HEK293T (cell line): ENCODE results near the gene HPGD.

Source experiments
- CTCF ChIA-PET: fragments of 350-600 bp; formaldehyde crosslinking; extraction: SDS; loops from one replicate; lab custom pipeline; 2021; ENCODE audit warnings: antibody characterized with exemption, inconsistent platforms; lab: Yijun Ruan, JAX
- POLR2A ChIA-PET: fragments of 350-600 bp; formaldehyde crosslinking; extraction: SDS; loops from one replicate; lab custom pipeline; 2020; ENCODE audit warnings: antibody characterized with exemption, inconsistent platforms; lab: Yijun Ruan, JAX
- DNase-seq: peaks from one replicate; pipeline ENCODE4 v3.0.0; 2012; ENCODE audit warnings: mixed read lengths; ENCODE audit errors: extremely low spot score
- ARNT ChIP-seq: fragments of 450-650 bp; IDR thresholded peaks from 2 replicates; pipeline ENCODE4 v1.6.1; 2017; ENCODE audit warnings: mild to moderate bottlenecking
- BHLHE40 ChIP-seq: fragments of 450-650 bp; IDR thresholded peaks from 2 replicates; pipeline ENCODE4 v1.6.1; 2016; ENCODE audit warnings: mild to moderate bottlenecking, moderate library complexity, borderline replicate concordance
- CTBP1 ChIP-seq: fragments of 450-650 bp; IDR thresholded peaks from 2 replicates; pipeline ENCODE4 v1.6.1; 2016; ENCODE audit warnings: borderline replicate concordance
- ELF4 ChIP-seq: fragments of 450-650 bp; IDR thresholded peaks from 2 replicates; pipeline ENCODE4 v1.6.1; 2017; ENCODE audit warnings: antibody characterized with exemption
- FOXA1 ChIP-seq: fragments of 450-650 bp; IDR thresholded peaks from 2 replicates; pipeline ENCODE4 v1.6.1; 2016; ENCODE audit warnings: mild to moderate bottlenecking
- FOXK2 ChIP-seq: fragments of 450-650 bp; IDR thresholded peaks from 2 replicates; pipeline ENCODE4 v1.6.1; 2016; ENCODE audit warnings: mild to moderate bottlenecking
- FOXM1 ChIP-seq: fragments of 450-650 bp; IDR thresholded peaks from 2 replicates; pipeline ENCODE4 v1.6.1; 2017; ENCODE audit warnings: mild to moderate bottlenecking, borderline replicate concordance
- HDGF ChIP-seq: fragments of 450-650 bp; IDR thresholded peaks from 2 replicates; pipeline ENCODE4 v1.6.1; 2017; ENCODE audit warnings: antibody characterized with exemption, borderline replicate concordance
- L3MBTL2 ChIP-seq: fragments of 450-650 bp; conservative IDR thresholded peaks from 2 replicates; pipeline ENCODE4 v1.6.1; 2016; ENCODE audit warnings: mild to moderate bottlenecking
- LEF1 ChIP-seq: fragments of 450-650 bp; IDR thresholded peaks from 2 replicates; pipeline ENCODE4 v1.6.1; 2017; ENCODE audit warnings: mild to moderate bottlenecking, borderline replicate concordance
- NFRKB ChIP-seq: fragments of 450-650 bp; IDR thresholded peaks from 2 replicates; pipeline ENCODE4 v1.6.1; 2016; ENCODE audit warnings: mild to moderate bottlenecking, moderate library complexity
- SP1 ChIP-seq: fragments of 450-650 bp; IDR thresholded peaks from 2 replicates; pipeline ENCODE4 v1.6.1; 2017
- TARDBP ChIP-seq: fragments of 450-650 bp; IDR thresholded peaks from 2 replicates; pipeline ENCODE4 v1.6.1; 2016
- ZNF384 ChIP-seq: fragments of 450-650 bp; IDR thresholded peaks from 2 replicates; pipeline ENCODE4 v1.6.1; 2016
- TF ChIP-seq, protein P1 (sequence below): fragments of 450-650 bp; IDR thresholded peaks from 2 replicates; pipeline ENCODE4 v1.6.1; 2016

HPGD gene

DNA sequence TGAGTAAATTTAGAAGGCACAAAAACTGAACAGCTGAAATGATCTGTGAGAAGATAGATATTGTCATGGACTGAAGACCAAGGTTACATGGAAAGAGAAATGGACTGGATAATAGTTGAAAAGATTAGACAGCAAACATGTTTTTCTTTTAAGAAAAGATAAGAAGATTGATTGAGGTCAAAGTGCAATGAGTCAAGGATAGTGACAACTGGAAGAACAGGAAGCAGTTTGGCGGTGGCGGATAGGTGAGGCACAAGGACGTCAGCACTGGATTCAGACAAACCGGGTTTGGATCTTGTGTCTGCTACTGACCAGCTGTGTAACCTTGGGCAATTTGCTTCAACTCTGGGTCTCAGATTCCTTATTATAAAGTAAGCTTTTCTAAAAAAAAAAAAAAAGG lies 2.0 kb upstream of the HPGD start:
- ChIA-PET CTCF (no interaction called here), POLR2A (no interaction called here)
- TF ChIP-seq SP1: no peak
- no peak for TF ChIP-seq NFRKB
- no peak for TF ChIP-seq LEF1
- no peak for TF ChIP-seq ARNT
- TF ChIP-seq CTBP1: no peak
- no peak for TF ChIP-seq HDGF
- no peak for TF ChIP-seq TARDBP
- TF ChIP-seq ELF4: no peak
- TF ChIP-seq, protein P1, sequence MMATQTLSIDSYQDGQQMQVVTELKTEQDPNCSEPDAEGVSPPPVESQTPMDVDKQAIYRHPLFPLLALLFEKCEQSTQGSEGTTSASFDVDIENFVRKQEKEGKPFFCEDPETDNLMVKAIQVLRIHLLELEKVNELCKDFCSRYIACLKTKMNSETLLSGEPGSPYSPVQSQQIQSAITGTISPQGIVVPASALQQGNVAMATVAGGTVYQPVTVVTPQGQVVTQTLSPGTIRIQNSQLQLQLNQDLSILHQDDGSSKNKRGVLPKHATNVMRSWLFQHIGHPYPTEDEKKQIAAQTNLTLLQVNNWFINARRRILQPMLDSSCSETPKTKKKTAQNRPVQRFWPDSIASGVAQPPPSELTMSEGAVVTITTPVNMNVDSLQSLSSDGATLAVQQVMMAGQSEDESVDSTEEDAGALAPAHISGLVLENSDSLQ: no peak
- no peak for DNase-seq

DNA sequence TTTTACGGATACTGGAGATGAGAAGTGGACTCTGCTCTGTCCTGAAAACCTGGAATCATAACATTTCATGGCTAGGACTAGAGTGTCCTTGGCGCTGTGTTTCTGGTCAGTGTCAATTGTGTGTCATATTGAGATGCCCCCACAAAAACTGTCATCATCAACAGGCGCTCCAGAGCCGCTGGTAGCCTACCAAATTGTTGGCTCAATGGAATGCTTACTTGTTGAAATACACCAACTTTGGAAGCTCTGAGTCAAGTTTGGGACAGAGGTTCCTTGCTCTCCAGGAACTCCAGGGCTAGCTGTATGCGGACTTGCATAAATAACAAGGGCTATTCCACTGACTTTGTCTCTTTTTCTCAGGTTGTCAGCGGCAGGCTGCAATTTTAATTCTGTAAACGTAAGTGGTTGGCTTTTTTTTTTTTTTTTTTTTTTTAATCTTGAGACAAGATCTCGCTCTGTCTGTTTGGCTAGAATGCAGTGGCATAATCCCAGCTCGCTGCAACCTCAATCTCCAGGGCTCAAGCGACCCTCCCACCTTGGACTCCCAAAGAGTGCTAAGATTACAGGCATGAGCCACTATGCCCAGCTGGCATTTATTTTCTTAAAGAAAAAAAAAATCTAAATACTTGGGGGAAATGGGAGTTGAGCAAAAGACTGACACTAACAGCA lies 871 bp upstream of the HPGD start:
- DNase-seq: peak; percentile 9
- TF ChIP-seq, protein P1: peak; percentile 34; the same call in 1 of the 2 replicates
- TF ChIP-seq HDGF (no peak), ZNF384 (peak; percentile 69; the same call in 1 of the 2 replicates), BHLHE40 (no peak)
- POLR2A ChIA-PET: no interaction called here
- CTCF ChIA-PET: interaction anchor here (0.6 kb wide), 2 partner anchors 15 to 1462 kb away, joined by 3 read pairs; no protein-coding TSS in a partner anchor

DNA sequence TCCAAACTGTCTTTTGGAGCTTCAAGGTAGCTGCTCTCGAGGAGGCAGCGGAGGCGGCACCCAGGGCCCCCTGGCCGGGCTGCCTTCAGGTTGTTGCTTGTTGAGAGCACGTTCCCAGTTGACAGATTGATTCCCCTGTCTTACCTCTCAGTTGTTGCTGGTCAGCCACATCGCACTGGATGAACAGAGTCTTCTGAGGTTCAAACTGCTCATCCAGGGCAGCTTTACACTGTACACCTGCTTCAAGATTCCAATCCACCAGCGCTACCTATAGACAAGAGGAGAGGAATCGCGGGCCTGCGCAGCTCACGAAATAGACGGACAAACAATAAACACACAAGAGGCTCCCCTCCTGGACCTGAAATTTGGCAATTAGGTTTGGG lies 497 bp downstream of the HPGD start:
- POLR2A ChIA-PET: no interaction called here
- TF ChIP-seq ARNT: no peak
- peak; percentile 16 for DNase-seq
- CTCF ChIA-PET: interaction anchor here (0.6 to 0.9 kb wide), 3 partner anchors 12 to 987 kb away, joined by 3 read pairs; no protein-coding TSS in a partner anchor

DNA sequence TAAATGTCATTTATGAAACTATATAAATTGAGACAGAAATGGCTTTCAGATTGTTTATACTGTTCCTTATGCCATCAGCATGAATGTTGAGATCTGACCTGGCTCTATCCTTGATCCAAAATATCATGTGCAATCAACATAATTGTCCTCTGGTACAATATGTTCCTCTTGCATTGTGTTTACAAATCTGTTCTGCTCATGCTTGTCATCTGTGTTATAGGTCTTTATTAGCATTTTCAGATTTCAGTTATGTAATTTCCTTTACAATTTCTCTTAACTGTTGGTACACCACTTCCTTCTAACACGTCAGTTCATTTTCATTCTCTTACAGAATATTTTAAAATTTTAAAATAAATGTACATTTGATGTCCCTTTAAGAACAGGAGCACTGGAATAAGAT lies 1.6 kb downstream of the HPGD start:
- TF ChIP-seq LEF1 (no peak), HDGF (no peak), L3MBTL2 (no peak), FOXA1 (no peak), CTBP1 (no peak)
- TF ChIP-seq, protein P1: no peak
- DNase-seq: no peak
- ChIA-PET CTCF (no interaction called here), POLR2A (no interaction called here)

DNA sequence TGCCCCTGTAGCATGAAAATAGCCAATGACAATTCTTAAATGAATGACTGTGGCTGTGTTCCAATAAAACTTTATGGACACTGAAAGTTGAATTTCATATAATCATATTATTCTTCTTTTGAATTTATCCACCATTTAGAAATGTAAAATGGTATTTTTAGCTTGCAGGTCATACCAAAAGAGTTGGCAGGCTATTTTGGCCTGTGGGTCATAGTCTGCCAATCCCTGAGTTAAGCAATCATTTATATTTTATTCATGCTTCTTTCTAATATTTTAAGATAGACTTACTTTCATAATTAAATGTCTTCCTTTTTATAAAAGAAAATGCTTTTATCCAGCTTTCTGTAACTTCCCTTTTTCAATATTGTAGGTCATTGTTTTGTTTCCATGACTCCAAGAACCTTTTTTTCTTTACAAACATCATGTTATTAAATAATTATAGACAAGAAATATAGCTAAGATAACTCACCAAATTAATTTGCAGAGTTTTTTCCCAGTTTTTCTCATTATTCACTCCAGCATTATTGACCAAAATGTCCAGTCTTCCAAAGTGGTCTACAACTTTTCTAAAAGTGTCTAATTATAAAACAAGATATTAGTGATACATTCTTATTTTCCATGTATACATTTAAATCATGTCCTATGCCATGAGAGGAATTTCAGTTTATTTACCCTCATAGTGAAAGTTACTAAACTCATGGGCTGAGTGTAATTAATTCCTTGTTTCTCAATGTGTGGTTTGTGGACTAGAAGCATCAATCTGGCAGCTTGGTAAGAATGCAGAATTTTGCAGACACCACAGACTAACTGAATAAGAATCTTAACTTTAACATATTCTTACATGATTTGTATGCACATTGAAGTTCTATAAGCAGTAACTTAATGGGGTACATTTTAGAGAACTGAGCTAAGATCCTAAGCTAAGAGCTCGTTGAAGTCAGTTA lies 4.5 kb downstream of the HPGD start:
- POLR2A ChIA-PET: no interaction called here

DNA sequence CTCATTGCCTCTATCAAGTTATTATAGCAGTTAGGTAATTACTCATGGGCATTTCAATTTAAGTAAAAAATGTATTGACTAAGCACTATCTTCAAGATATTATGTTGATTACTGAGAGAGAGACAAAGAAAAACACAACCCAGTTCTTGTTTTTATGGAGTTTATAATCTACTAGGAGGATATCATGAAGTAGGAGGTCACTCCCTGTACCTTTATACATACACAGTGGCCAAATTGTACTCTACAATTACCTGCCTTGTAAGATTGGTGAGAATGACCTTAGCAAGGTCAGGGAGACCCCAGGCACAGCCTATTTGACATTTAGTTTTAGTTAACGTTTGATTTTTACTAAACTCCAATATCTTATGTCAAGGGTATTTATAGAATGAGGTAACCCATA lies 5.5 kb downstream of the HPGD start:
- CTCF ChIA-PET: interaction anchor here (1.0 kb wide), 1 partner anchor 9 kb away, joined by 3 read pairs; no protein-coding TSS in a partner anchor
- TF ChIP-seq LEF1 (no peak), FOXK2 (no peak), FOXA1 (no peak), ARNT (no peak), FOXM1 (no peak), CTBP1 (no peak), SP1 (no peak), BHLHE40 (no peak), ZNF384 (no peak), ELF4 (no peak), NFRKB (no peak), L3MBTL2 (no peak), TARDBP (no peak)
- TF ChIP-seq, protein P1: no peak
- POLR2A ChIA-PET: no interaction called here
- DNase-seq: no peak

More for the DNA sequence above, 4.5 kb downstream of the HPGD start:
- DNase-seq: no peak
- CTCF ChIA-PET: interaction anchor here (0.7 to 1.0 kb wide), 2 partner anchors 10 to 633 kb away, joined by 3 to 4 read pairs; no protein-coding TSS in a partner anchor
- TF ChIP-seq NFRKB (no peak), LEF1 (no peak)
